ENCODE results near the gene DGKZ.

GRCh38 chr11:46402957-46403902 is 56.0 kb downstream of the DGKZ start:
- no peak for TF ChIP-seq CTCF (IDR thresholded peaks at IDR 0.05; ENCODE audit: insufficient read depth, low read length, poor library complexity, severe bottlenecking)
- TF ChIP-seq EZH2phosphoT487 (conservative IDR thresholded peaks at IDR 0.05; ENCODE audit: low read length): no peak
